CD14-positive monocyte (primary cell): ENCODE measurements around the gene PCDHGB6. TPM values are rescaled to one million over a fixed set of nuclear protein-coding genes. Genes with fewer than 3 reads are reported as not detected.

Source experiments
- DNase-seq, 3 donors: peaks; one replicate each; pipeline ENCODE4 v3.0.0-alpha.2; 2011 to 2022
- H2AFZ ChIP-seq: 2 replicates; pipeline ENCODE4 v1.6.0; 2012; ENCODE audit warnings: mild to moderate bottlenecking, low read depth, low read length, inconsistent platforms; ENCODE audit not compliant: insufficient read depth, poor library complexity, severe bottlenecking
- H3K27ac ChIP-seq, 2 donors: 1 replicate in 1 of 2; 2 replicates in 1 of 2; pipeline ENCODE4 v1.5.1; 2012 to 2013; ENCODE audit warnings: low read length in 2 of 2, control low read depth in 1 of 2, inconsistent platforms in 1 of 2, low read depth in 1 of 2, mild to moderate bottlenecking in 1 of 2
- H3K27me3 ChIP-seq, 2 donors: one replicate each; pipeline versions ENCODE4 v1.6.0 to v1.6.1; 2011 to 2013; ENCODE audit warnings: low read length in 2 of 2; ENCODE audit not compliant: control insufficient read depth in 2 of 2, insufficient read depth in 2 of 2
- H3K36me3 ChIP-seq, 2 donors: replicated peaks in 1 of 2; 1 replicate in 1 of 2; 2 replicates in 1 of 2; pipeline versions ENCODE4 v1.5.1 to v1.6.1; 2012 to 2013; ENCODE audit warnings: low read length in 2 of 2, control low read depth in 1 of 2, inconsistent platforms in 1 of 2, mild to moderate bottlenecking in 1 of 2; ENCODE audit not compliant: insufficient read depth in 2 of 2, control insufficient read depth in 1 of 2
- H3K4me1 ChIP-seq, 2 donors: 1 replicate in 1 of 2; 2 replicates in 1 of 2; pipeline versions ENCODE4 v1.5.1 to v1.6.1; 2012 to 2013; ENCODE audit warnings: low read length in 2 of 2, control low read depth in 1 of 2, inconsistent platforms in 1 of 2, mild to moderate bottlenecking in 1 of 2, moderate library complexity in 1 of 2; ENCODE audit not compliant: insufficient read depth in 2 of 2, control insufficient read depth in 1 of 2
- H3K4me2 ChIP-seq: replicated peaks from 2 replicates; pipeline ENCODE3; 2012; ENCODE audit warnings: low read length, moderate library complexity, mild to moderate bottlenecking; ENCODE audit not compliant: poor library complexity, severe bottlenecking; ENCODE audit errors: extremely low read depth
- H3K4me3 ChIP-seq, 3 experiments: fragments of 200-600 bp in 1 of 3; sonication (generic) in 1 of 3; replicated peaks in 1 of 3; 1 replicate in 2 of 3; 2 replicates in 1 of 3; pipeline ENCODE4 v1.5.1; 2011 to 2013; ENCODE audit warnings: low read length in 3 of 3, mild to moderate bottlenecking in 3 of 3, control low read depth in 2 of 3, low read depth in 2 of 3, inconsistent platforms in 1 of 3, moderate library complexity in 1 of 3
- H3K79me2 ChIP-seq: 2 replicates; pipeline ENCODE4 v1.6.0; 2012; ENCODE audit warnings: mild to moderate bottlenecking, control low read depth, inconsistent platforms, low read length, moderate library complexity; ENCODE audit not compliant: insufficient read depth
- H3K9ac ChIP-seq: 2 replicates; pipeline ENCODE4 v1.6.0; 2017; ENCODE audit warnings: low read length, mild to moderate bottlenecking; ENCODE audit not compliant: insufficient read depth, poor library complexity, severe bottlenecking
- H3K9me3 ChIP-seq, 2 donors: replicated peaks in 1 of 2; 1 replicate in 1 of 2; 2 replicates in 1 of 2; pipeline versions ENCODE4 v1.5.1 to v1.6.1; 2012 to 2013; ENCODE audit warnings: low read length in 2 of 2, control low read depth in 1 of 2; ENCODE audit not compliant: control insufficient read depth in 1 of 2, insufficient read depth in 1 of 2
- H4K20me1 ChIP-seq: 2 replicates; pipeline ENCODE4 v1.6.0; 2012; ENCODE audit warnings: mild to moderate bottlenecking, low read length, control low read depth, moderate library complexity; ENCODE audit not compliant: insufficient read depth
- H3K27ac Mint-ChIP-seq, 7 donors: one replicate each; pipeline ENCODE4 v1.8.0; 2020; ENCODE audit warnings: mild to moderate bottlenecking in 7 of 7, mixed read lengths in 7 of 7, moderate library complexity in 6 of 7, inconsistent platforms in 2 of 7
- H3K27me3 Mint-ChIP-seq, 3 donors: one replicate each; pipeline ENCODE4 v1.8.0; 2021 to 2022; ENCODE audit warnings: low read depth in 3 of 3, mild to moderate bottlenecking in 3 of 3, mixed read lengths in 3 of 3, moderate library complexity in 3 of 3, inconsistent platforms in 1 of 3
- H3K36me3 Mint-ChIP-seq, 2 donors: one replicate each; pipeline ENCODE4 v1.8.0; 2020; ENCODE audit warnings: mixed read lengths in 2 of 2, inconsistent platforms in 1 of 2, mild to moderate bottlenecking in 1 of 2
- H3K4me1 Mint-ChIP-seq: one replicate; pipeline ENCODE4 v1.8.0; 2020; ENCODE audit warnings: mild to moderate bottlenecking, mixed read lengths
- H3K4me3 Mint-ChIP-seq, 2 donors: one replicate each; pipeline ENCODE4 v1.8.0; 2020; ENCODE audit warnings: mild to moderate bottlenecking in 2 of 2, mixed read lengths in 2 of 2, moderate library complexity in 1 of 2
- H3K9me3 Mint-ChIP-seq, 7 donors: one replicate each; pipeline ENCODE4 v1.8.0; 2020 to 2022; ENCODE audit warnings: mixed read lengths in 7 of 7, mild to moderate bottlenecking in 6 of 7, moderate library complexity in 6 of 7, inconsistent platforms in 2 of 7
- WGBS: methylation state at CpG from one replicate; pipeline ENCODE4 v1.1.5; 2013; ENCODE audit warnings: missing lambda C conversion rate; ENCODE audit not compliant: insufficient coverage; 5-methylcytosine and 5-hydroxymethylcytosine counted together
- intact Hi-C, 2 donors: fragments of 100-400 bp; cut with micrococcal nuclease; formaldehyde crosslinking; loops; one replicate each; pipeline versions ENCODE4 v1.15.0 to v1.15.1; 2023
- polyA plus RNA-seq, 3 donors: library from polyadenylated mRNA; depleted of rRNA in 1 of 3; unstranded in 2 of 3; stranded (reverse) in 1 of 3; fragments of 300-500 nt in 2 of 3; fragments of >200 nt in 1 of 3; fragmentation: Illumina TruSeq in 2 of 3; gene quantifications; 1 replicate in 2 of 3; 2 replicates in 1 of 3; pipeline ENCODE4 v1.2.3, GENCODE V29; 2012 to 2021
- TF ChIP-seq, protein P1 (sequence below): fragments of 200-600 bp; IDR thresholded peaks from one replicate; pipeline ENCODE4 v1.8.0; 2022; ENCODE audit warnings: antibody characterized with exemption, mild to moderate bottlenecking

Gene PCDHGB6
- polyA plus RNA-seq, 3 donors, result 0.01 to 0.06 TPM; not detected in 1

DNA sequence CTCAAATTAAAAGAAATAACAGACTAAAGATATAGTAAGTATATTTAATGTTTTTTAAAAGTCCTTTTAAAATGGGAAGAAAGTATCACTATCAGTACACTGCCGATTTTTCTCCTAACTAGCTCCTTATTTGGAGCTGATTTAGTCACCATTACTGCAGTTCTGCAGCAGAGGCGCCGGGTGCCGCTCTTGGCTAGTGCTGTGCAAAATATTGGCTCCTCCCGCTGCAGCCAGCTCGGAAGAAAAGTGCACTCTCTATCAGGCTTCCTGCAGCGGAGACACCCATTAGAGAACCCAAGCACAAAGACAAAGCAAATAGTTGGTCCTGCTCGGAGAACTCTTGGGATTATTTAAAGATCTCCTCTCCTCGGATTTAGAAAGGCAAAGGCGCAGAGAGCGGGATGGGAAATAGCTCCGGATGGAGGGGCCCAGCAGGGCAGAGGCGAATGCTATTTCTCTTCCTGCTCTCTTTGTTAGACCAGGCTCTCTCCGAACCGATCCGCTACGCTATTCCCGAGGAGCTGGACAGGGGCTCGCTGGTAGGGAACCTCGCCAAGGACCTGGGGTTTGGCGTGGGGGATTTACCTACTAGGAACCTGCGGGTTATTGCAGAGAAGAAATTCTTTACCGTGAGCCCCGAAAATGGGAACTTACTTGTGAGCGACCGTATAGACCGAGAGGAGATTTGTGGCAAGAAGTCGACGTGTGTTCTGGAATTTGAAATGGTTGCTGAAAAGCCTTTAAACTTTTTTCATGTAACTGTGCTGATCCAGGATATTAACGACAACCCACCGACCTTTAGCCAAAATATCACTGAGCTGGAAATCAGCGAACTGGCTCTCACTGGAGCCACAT lies 37.6 kb upstream of the PCDHGB6 start, which contains the start of gene PCDHGB3:
TSS of gene PCDHGB3 (plus strand) at position 249 of the 855 bp plus-strand sequence. CDS start at position 402, 153 bp downstream.
- Histone ChIP-seq H3K9me3 (peaks cover 59 to 66% of the 10 kb centered on the region in 2 donors), H4K20me1 (no peaks in the 10 kb centered on the region), H2AFZ (no peak within 1 kb of the TSS), H3K27me3 (peaks cover 44 to 100% of the 10 kb centered on the region in 2 donors), H3K4me1 (no peaks in the 10 kb centered on the region), H3K4me3 (peak within 1 kb of the TSS in 2 of 3 experiments; percentile 8 to 53), H3K79me2 (no peaks in the 10 kb centered on the region), H3K36me3 (no peaks in the 10 kb centered on the region), H3K9ac (no peak within 1 kb of the TSS), H3K4me2 (peak within 1 kb of the TSS; percentile 58), H3K27ac (no peak within 1 kb of the TSS)
- Mint-ChIP-seq H3K27ac (no peak within 1 kb of the TSS), H3K36me3 (peaks cover 6 to 12% of the 10 kb centered on the region in 2 donors), H3K27me3 (peaks cover 60 to 78% (median 75%) of the 10 kb centered on the region in 3 donors), H3K4me1 (peaks cover 8% of the 10 kb centered on the region), H3K9me3 (peaks cover 44 to 79% (median 68%) of the 10 kb centered on the region in 7 donors), H3K4me3 (peak within 1 kb of the TSS; percentile 68 to 88)
- intact Hi-C loops, result no loop called here
- WGBS, result 19% methylated on average over 30 of the region's 32 CpGs
- no peak for DNase-seq
- TF ChIP-seq, protein P1, sequence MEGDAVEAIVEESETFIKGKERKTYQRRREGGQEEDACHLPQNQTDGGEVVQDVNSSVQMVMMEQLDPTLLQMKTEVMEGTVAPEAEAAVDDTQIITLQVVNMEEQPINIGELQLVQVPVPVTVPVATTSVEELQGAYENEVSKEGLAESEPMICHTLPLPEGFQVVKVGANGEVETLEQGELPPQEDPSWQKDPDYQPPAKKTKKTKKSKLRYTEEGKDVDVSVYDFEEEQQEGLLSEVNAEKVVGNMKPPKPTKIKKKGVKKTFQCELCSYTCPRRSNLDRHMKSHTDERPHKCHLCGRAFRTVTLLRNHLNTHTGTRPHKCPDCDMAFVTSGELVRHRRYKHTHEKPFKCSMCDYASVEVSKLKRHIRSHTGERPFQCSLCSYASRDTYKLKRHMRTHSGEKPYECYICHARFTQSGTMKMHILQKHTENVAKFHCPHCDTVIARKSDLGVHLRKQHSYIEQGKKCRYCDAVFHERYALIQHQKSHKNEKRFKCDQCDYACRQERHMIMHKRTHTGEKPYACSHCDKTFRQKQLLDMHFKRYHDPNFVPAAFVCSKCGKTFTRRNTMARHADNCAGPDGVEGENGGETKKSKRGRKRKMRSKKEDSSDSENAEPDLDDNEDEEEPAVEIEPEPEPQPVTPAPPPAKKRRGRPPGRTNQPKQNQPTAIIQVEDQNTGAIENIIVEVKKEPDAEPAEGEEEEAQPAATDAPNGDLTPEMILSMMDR, result no peak

DNA sequence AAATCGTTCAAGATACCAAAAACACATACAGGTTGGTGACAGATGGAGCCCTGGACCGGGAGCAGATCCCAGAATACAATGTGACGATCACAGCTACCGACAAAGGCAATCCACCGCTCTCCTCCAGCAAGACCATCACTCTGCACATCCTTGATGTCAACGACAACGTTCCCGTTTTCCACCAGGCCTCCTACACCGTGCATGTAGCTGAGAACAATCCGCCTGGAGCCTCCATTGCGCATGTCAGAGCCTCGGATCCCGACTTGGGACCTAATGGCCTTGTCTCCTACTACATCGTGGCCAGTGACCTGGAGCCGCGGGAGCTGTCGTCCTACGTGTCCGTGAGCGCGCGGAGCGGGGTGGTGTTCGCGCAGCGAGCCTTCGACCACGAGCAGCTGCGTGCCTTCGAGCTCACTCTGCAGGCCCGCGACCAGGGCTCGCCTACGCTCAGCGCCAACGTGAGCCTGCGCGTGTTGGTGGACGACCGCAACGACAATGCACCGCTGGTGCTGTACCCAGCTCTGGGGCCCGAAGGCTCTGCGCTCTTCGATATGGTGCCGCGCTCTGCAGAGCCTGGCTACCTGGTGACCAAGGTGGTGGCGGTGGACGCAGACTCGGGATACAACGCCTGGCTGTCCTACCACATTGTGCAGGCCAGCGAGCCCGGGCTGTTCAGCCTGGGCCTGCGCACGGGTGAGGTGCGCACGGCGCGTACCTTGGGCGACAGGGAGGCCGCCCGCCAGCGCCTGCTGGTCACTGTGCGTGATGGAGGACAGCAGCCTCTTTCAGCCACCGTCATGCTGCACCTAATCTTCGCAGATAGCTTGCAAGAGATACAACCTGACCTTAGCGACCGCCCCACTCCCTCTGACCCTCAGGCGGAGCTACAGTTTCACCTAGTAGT lies 36.0 kb upstream of the PCDHGB6 start:
- H3K4me3 Mint-ChIP-seq, result peak overlapping the region in 1 of 2 donors; percentile 59

More for the DNA sequence above, 36.0 kb upstream of the PCDHGB6 start:
- Mint-ChIP-seq H3K9me3 (peaks cover 42 to 79% (median 67%) of the 10 kb centered on the region in 7 donors), H3K27ac (no peak overlapping the region), H3K27me3 (peaks cover 46 to 77% (median 72%) of the 10 kb centered on the region in 3 donors), H3K36me3 (peaks cover 6 to 11% of the 10 kb centered on the region in 2 donors), H3K4me1 (peaks cover 8% of the 10 kb centered on the region)
- no peak overlapping the region for H3K4me3 ChIP-seq
- peaks cover 59 to 66% of the 10 kb centered on the region in 2 donors for H3K9me3 ChIP-seq
- H4K20me1 ChIP-seq, result no peaks in the 10 kb centered on the region
- DNase-seq, result no peak
- no peaks in the 10 kb centered on the region for H3K4me1 ChIP-seq
- intact Hi-C loops, result no loop called here
- no peaks in the 10 kb centered on the region for H3K36me3 ChIP-seq
- no peak overlapping the region for H3K9ac ChIP-seq
- WGBS, result 40% methylated on average over 69 of the region's 69 CpGs
- H3K79me2 ChIP-seq, result no peaks in the 10 kb centered on the region
- TF ChIP-seq, protein P1, result no peak
- H3K4me2 ChIP-seq, result no peak overlapping the region
- peaks cover 37 to 96% of the 10 kb centered on the region in 2 donors for H3K27me3 ChIP-seq
- no peak overlapping the region for H3K27ac ChIP-seq
- no peak overlapping the region for H2AFZ ChIP-seq
